Adrenal gland (tissue), 12 donors: ENCODE data around the gene ZSWIM4. TPM values are rescaled to one million over a fixed set of nuclear protein-coding genes. Genes with fewer than 3 reads are reported as not detected.
A peak's percentile ranks its signal among the peaks of the same experiment; 100 is the strongest.

Source experiments
- DNase-seq, 7 donors: peaks; one replicate each; pipeline ENCODE4 v3.0.0-alpha.2; 2019 to 2020
- H3K27ac ChIP-seq, 5 donors: fragments of 200-600 bp; sonication (generic) in 4 of 5; 1 replicate in 3 of 5; 2 replicates in 2 of 5; pipeline versions ENCODE4 v1.5.1 to v1.8.0; 2016 to 2020; ENCODE audit warnings: mild to moderate bottlenecking in 1 of 5
- H3K27me3 ChIP-seq: fragments of 200-600 bp; 2 replicates; pipeline ENCODE4 v1.8.0; 2021
- H3K36me3 ChIP-seq, 2 donors: fragments of 200-600 bp; replicated peaks in 1 of 2; 1 replicate in 1 of 2; 2 replicates in 1 of 2; pipeline versions ENCODE4 v1.5.1 to v1.8.0; 2018 to 2022
- H3K4me1 ChIP-seq, 2 donors: fragments of 200-600 bp; replicated peaks in 1 of 2; 1 replicate in 1 of 2; 2 replicates in 1 of 2; pipeline versions ENCODE4 v1.5.1 to v1.8.0; 2018 to 2021
- H3K4me3 ChIP-seq, 4 donors: fragments of 200-600 bp; sonication (generic) in 3 of 4; one replicate each; pipeline ENCODE4 v1.5.1; 2016 to 2018
- H3K9me3 ChIP-seq, 3 donors: fragments of 200-600 bp; sonication (generic) in 1 of 3; replicated peaks in 1 of 3; 1 replicate in 2 of 3; 2 replicates in 1 of 3; pipeline versions ENCODE4 v1.5.1 to v1.8.0; 2016 to 2021
- POLR2A ChIP-seq, 2 donors: fragments of 450-650 bp; IDR thresholded peaks; one replicate each; pipeline ENCODE4 v1.6.1; 2017; ENCODE audit warnings: antibody characterized with exemption in 2 of 2, mild to moderate bottlenecking in 2 of 2, moderate library complexity in 1 of 2
- WGBS, 4 donors: extraction: QIAGEN DNeasy Blood & Tissue Kit in 2 of 4; methylation state at CpG; one replicate each; pipeline versions ENCODE4 v1.1.5 to v1.1.7; 2013 to 2017; 5-methylcytosine and 5-hydroxymethylcytosine counted together
- intact Hi-C, 2 donors: fragments of 100-400 bp; cut with DNase I; formaldehyde crosslinking; loops; one replicate each; pipeline versions ENCODE4 v1.14.1 to v1.15.0; 2022 to 2023
- polyA plus RNA-seq, 3 donors: library from polyadenylated mRNA; stranded (reverse); fragments of 200-250 nt in 2 of 3; fragments of 350-450 nt in 1 of 3; fragmentation: Illumina TruSeq in 1 of 3; extraction: RNeasy Lipid Tissue Mini Kit (QIAGEN cat#74804) in 1 of 3; gene quantifications; one replicate each; pipeline ENCODE4 v1.2.3, GENCODE V29; 2013 to 2014
- total RNA-seq, 9 donors: library from RNA; depleted of rRNA in 4 of 9; stranded (reverse); fragments of >200 nt in 4 of 9; fragments of 120-200 nt in 1 of 9; fragmentation: NEBNext Ultra II Directional in 1 of 9; extraction: Animal tissue kit (Norgen Biotek cat#: 25700) in 1 of 9; gene quantifications; one replicate each; pipeline versions ENCODE4 v1.1.0 to v1.2.4, GENCODE V29; 2013 to 2023
- TF ChIP-seq, protein P1 (sequence below), 6 experiments: fragments of 450-650 bp in 4 of 6; fragments of 200-600 bp in 2 of 6; sonication (generic) in 1 of 6; IDR thresholded peaks; 1 replicate in 5 of 6; 2 replicates in 1 of 6; pipeline versions ENCODE4 v1.5.1 to v1.8.0; 2016 to 2021; ENCODE audit warnings: antibody characterized with exemption in 6 of 6, mild to moderate bottlenecking in 2 of 6, moderate library complexity in 1 of 6
- donor health status: healthy with polysubstance abuse.
- donor health status: Bipolar disorder and iron deficiency.
- donor health status: DM: yes; HTN: yes; CAD: no.
- donor health status: DM: no; HTN: no; CAD: no.
- donor health status: DM: no; HTN: no; CAD: no.
- donor health status: DM: yes; HTN: yes; CAD: no.

Gene ZSWIM4
- total and polyA plus RNA-seq, 12 donors: 1.3 to 15.4 (median 9.1) TPM

DNA sequence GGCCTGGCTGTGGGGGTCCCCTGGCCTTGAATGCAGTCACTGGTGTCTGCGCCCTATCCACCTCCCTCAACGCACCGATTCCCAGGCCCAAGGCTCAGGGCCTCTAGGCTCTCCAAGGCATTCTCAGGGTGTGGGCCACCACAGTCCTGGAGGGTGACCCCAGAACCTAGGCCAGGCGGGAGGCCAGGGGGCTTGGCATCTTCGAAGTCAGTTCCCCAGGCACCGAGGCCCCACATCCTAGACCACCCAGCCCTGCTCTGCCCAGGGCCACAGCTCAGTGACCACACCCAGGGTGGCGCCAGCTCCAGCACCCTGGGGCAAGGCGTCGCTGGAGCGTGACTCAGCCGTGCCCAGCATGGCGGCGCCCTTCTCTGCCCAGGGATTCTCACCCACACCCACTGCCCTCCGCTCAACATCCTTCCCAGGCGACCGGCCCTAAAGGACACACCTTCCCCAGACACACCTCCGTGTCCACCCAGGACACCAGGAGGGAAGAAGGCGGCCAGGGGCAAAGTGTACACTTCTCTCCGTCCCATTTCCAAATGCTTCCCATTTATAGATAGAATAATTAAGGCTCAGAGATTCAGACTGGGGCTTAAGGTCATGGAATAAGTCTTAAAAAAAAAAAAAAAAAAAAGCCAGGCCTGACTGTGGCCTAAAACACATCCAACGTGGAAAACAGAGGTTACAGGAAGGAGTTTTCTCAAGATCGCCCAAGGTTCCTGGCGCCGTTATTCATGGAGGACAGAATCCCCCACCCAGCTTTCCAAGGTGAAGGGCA lies 45.3 kb downstream of the ZSWIM4 start:
- intact Hi-C loops: no loop called here
- Histone ChIP-seq H3K4me3 (peak overlapping the region in 3 of 4 donors; percentile 40 to 98 (median 96)), H3K27me3 (no peaks in the 10 kb centered on the region), H3K9me3 (no peaks in the 10 kb centered on the region), H3K4me1 (peaks cover 29 to 62% of the 10 kb centered on the region in 2 donors), H3K27ac (peak overlapping the region; percentile 88 to 98 (median 90)), H3K36me3 (peaks cover 0 to 10% of the 10 kb centered on the region in 2 donors)
- peak in 5 of 7 donors; percentile 50 to 76 (median 56) for DNase-seq
- WGBS, 4 donors: 40 to 60% (median 44%) methylated on average over 13 to 23 of the region's 23 CpGs
- TF ChIP-seq, protein P1, sequence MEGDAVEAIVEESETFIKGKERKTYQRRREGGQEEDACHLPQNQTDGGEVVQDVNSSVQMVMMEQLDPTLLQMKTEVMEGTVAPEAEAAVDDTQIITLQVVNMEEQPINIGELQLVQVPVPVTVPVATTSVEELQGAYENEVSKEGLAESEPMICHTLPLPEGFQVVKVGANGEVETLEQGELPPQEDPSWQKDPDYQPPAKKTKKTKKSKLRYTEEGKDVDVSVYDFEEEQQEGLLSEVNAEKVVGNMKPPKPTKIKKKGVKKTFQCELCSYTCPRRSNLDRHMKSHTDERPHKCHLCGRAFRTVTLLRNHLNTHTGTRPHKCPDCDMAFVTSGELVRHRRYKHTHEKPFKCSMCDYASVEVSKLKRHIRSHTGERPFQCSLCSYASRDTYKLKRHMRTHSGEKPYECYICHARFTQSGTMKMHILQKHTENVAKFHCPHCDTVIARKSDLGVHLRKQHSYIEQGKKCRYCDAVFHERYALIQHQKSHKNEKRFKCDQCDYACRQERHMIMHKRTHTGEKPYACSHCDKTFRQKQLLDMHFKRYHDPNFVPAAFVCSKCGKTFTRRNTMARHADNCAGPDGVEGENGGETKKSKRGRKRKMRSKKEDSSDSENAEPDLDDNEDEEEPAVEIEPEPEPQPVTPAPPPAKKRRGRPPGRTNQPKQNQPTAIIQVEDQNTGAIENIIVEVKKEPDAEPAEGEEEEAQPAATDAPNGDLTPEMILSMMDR (IDR thresholded peaks at IDR 0.05): no peak
- TF ChIP-seq POLR2A (IDR thresholded peaks at IDR 0.05): peak in 1 of 2 donors; percentile 11

DNA sequence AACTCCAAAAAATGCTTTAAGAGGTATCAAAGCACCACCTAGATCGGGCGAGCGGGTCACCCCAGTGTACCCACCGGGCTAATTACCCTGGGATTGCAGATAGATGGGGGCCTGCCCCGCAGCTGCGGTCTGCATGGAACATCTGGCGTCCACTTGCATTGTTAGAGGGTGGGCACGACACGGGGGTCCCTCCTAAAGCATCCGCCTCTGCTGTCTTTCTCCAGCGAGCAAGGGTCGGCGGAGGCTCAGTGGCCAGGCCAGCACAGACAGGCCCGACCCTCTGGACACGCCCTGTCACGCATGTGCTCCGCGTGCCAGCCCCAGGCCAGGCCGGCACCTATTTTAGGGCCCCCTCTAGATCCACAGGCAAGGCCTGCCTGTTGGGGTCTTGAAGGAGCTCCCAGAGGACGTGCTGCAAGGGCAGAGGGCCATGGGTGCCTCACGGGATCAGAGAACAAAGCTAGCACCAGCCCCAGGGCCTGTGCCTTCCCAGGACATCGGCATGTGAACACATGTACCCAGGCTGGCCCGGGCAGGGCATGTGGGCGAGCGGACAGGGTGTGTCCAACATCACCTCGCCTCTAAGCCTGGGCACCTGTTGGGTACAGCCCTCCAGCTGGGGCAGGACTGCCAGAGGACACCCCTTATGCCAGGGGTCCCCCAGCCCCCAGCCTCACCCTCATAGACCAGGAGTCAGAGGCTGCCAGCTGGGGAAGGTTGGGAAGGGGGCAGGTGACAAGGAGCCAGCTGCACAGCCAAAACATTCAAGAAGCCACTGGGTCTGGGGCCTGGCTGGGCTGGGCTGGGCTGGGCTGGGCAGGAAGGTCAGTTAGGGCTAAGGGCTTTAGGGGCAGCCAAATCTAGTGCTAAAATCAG lies 46.1 kb downstream of the ZSWIM4 start:
- Histone ChIP-seq H3K4me3 (peak overlapping the region in 3 of 4 donors; percentile 40 to 98 (median 96)), H3K27me3 (no peaks in the 10 kb centered on the region), H3K36me3 (peaks cover 0 to 2% of the 10 kb centered on the region in 2 donors), H3K4me1 (peaks cover 25 to 60% of the 10 kb centered on the region in 2 donors), H3K27ac (peak overlapping the region; percentile 88 to 98 (median 90)), H3K9me3 (no peaks in the 10 kb centered on the region)
- intact Hi-C loops: no loop called here
- TF ChIP-seq, protein P1 (IDR thresholded peaks at IDR 0.05): no peak
- TF ChIP-seq POLR2A (IDR thresholded peaks at IDR 0.05): no peak
- peak in 5 of 7 donors; percentile 52 to 68 (median 57) for DNase-seq
- 48 to 57% (median 52%) methylated on average over 11 to 26 of the region's 26 CpGs for WGBS, 4 donors

DNA sequence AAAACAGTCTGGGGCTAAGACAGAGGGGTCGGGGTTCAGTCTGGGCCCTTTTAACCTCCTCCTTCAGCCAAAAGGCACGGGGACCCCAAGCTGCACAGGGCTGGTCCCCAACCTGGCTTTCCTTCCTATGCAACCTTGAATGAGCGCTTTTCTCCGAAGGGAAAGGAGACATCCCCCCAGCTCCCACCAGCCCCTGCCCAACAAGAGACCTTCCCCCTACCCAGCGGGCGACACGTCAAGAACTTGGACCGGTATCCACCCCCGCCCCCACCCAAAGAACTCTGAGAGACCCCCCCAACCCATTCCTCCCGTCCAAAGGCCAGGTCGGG lies 46.7 kb downstream of the ZSWIM4 start:
- TF ChIP-seq, protein P1 (IDR thresholded peaks at IDR 0.05): no peak
- no peak for TF ChIP-seq POLR2A (IDR thresholded peaks at IDR 0.05)
- H3K4me1 ChIP-seq: peaks cover 25 to 60% of the 10 kb centered on the region in 2 donors
- WGBS, 4 donors: 2 to 6% (median 6%) methylated on average over 7 to 11 of the region's 11 CpGs; no CpG with 5 or more reads in 1 of the 4 donors
- no peaks in the 10 kb centered on the region for H3K9me3 ChIP-seq
- intact Hi-C loops: no loop called here
- DNase-seq: peak in 2 of 7 donors; percentile 33 to 49
- H3K36me3 ChIP-seq: no peaks in the 10 kb centered on the region
- H3K27ac ChIP-seq: peak overlapping the region; percentile 88 to 98 (median 90)
- H3K27me3 ChIP-seq: no peaks in the 10 kb centered on the region
- H3K4me3 ChIP-seq: peak overlapping the region; percentile 84 to 98 (median 91)
